Lower leg skin (tissue), 3 donors: ENCODE data around the gene CAMTA1.

Source experiments
- POLR2A ChIP-seq, 2 donors: fragments of 450-650 bp; IDR thresholded peaks; one replicate each; pipeline ENCODE4 v1.6.1; 2016 to 2017; ENCODE audit warnings: antibody characterized with exemption in 2 of 2, mild to moderate bottlenecking in 1 of 2, moderate library complexity in 1 of 2
- TF ChIP-seq, protein P1 (sequence below), 3 donors: fragments of 450-650 bp; IDR thresholded peaks; one replicate each; pipeline ENCODE4 v1.5.1; 2016; ENCODE audit warnings: antibody characterized with exemption in 3 of 3, mild to moderate bottlenecking in 3 of 3, moderate library complexity in 2 of 3

DNA sequence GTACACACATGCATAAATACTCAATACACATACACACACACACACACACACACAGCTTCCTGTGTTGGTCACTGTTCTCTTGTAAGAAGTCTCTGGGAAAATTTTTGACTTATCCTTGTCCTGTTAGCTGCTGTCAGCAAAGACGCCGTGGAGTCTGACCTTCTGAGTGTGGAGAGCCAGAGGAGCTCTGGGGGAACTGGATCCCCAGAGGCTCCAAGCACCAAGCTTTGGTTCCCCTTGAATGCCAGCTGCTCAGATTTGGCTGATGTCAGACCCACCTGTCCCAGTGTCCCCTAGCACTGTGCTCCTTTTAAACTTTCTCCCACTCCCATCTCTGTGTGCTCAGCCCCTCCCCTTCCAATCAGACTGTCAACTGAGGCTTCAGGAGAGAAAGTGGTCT is 319.1 kb downstream of the CAMTA1 start:
- TF ChIP-seq, protein P1, sequence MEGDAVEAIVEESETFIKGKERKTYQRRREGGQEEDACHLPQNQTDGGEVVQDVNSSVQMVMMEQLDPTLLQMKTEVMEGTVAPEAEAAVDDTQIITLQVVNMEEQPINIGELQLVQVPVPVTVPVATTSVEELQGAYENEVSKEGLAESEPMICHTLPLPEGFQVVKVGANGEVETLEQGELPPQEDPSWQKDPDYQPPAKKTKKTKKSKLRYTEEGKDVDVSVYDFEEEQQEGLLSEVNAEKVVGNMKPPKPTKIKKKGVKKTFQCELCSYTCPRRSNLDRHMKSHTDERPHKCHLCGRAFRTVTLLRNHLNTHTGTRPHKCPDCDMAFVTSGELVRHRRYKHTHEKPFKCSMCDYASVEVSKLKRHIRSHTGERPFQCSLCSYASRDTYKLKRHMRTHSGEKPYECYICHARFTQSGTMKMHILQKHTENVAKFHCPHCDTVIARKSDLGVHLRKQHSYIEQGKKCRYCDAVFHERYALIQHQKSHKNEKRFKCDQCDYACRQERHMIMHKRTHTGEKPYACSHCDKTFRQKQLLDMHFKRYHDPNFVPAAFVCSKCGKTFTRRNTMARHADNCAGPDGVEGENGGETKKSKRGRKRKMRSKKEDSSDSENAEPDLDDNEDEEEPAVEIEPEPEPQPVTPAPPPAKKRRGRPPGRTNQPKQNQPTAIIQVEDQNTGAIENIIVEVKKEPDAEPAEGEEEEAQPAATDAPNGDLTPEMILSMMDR (IDR thresholded peaks at IDR 0.05), result no peak
- no peak for TF ChIP-seq POLR2A (IDR thresholded peaks at IDR 0.05)
